HG03025 (cell line): ENCODE data around the gene NISCH.

Experiments used
- ATAC-seq: cut with Tn5 transposase; IDR thresholded peaks from one replicate; pipeline ENCODE4 v1.9.1; 2021; ENCODE audit warnings: mild to moderate bottlenecking, moderate library complexity; ENCODE audit not compliant: unreplicated experiment, low FRiP score

NISCH gene

GRCh38 chr3:52469001-52469400, 13.6 kb downstream of the NISCH start:
- no peak for ATAC-seq

- no peak for ATAC-seq
Measured at GRCh38 chr3:52470920-52471319, 15.5 kb downstream of the NISCH start.

GRCh38 chr3:52471371-52472238, 16.2 kb downstream of the NISCH start:
- ATAC-seq, result no peak

GRCh38 chr3:52472239-52473000, 17.0 kb downstream of the NISCH start:
- no peak for ATAC-seq

- ATAC-seq, result no peak
Measured at GRCh38 chr3:52473026-52473425, 17.6 kb downstream of the NISCH start.

- no peak for ATAC-seq
Measured at GRCh38 chr3:52477076-52477795, 21.8 kb downstream of the NISCH start.

GRCh38 chr3:52477796-52478095, 22.3 kb downstream of the NISCH start:
- no peak for ATAC-seq

GRCh38 chr3:52479037-52479876, 23.9 kb downstream of the NISCH start:
- ATAC-seq, result no peak

GRCh38 chr3:52479877-52480575, 24.6 kb downstream of the NISCH start:
- ATAC-seq, result no peak

- no peak for ATAC-seq
Measured at GRCh38 chr3:52480768-52481715, 25.6 kb downstream of the NISCH start.

- ATAC-seq, result no peak
Measured at GRCh38 chr3:52481819-52482521, 26.6 kb downstream of the NISCH start.

GRCh38 chr3:52483081-52483480, 27.7 kb downstream of the NISCH start:
- ATAC-seq, result no peak

- ATAC-seq, result no peak
Measured at GRCh38 chr3:52483577-52484381, 28.4 kb downstream of the NISCH start.

GRCh38 chr3:52484680-52485461, 29.5 kb downstream of the NISCH start:
- ATAC-seq, result no peak

GRCh38 chr3:52487050-52487787, 31.8 kb downstream of the NISCH start:
- no peak for ATAC-seq
